Keratinocyte (primary cell): ENCODE measurements around the gene THSD8.

ENCODE experiments used
- EZH2 ChIP-seq: IDR thresholded peaks from one replicate; pipeline ENCODE4 v1.6.1; 2012; ENCODE audit warnings: inconsistent platforms, mild to moderate bottlenecking, low read length, moderate library complexity
- TF ChIP-seq, protein P1 (sequence below), 3 experiments: IDR thresholded peaks in 1 of 3; conservative IDR thresholded peaks in 1 of 3; optimal IDR thresholded peaks in 1 of 3; 2 replicates in 2 of 3; 3 replicates in 1 of 3; pipeline versions ENCODE3 to v1.5.1; 2011; ENCODE audit warnings: low read length in 3 of 3, mild to moderate bottlenecking in 3 of 3, moderate library complexity in 2 of 3, control low read depth in 1 of 3, inconsistent platforms in 1 of 3; ENCODE audit not compliant: insufficient read depth in 2 of 3; ENCODE audit errors: extremely low read depth in 1 of 3

DNA sequence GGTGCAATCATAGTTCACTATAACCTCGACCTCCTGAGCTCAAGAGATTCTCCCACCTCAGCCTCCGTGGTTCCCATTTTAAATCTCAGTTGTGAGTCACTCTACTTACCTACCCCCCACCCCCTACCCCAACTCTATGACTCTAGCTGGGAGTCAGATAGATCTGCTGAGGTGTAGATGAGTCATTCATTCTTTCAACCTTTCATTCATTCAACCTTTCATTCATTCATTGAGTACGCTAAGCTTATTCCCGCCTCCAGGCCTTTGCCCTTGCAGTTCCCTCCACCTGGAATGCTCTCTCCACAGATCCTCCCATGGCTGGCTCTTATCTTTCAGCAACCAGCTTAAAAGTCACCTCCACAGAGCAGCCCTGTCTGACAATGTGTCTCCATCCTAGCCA is 35.4 kb downstream of the THSD8 start:
- TF ChIP-seq, protein P1, sequence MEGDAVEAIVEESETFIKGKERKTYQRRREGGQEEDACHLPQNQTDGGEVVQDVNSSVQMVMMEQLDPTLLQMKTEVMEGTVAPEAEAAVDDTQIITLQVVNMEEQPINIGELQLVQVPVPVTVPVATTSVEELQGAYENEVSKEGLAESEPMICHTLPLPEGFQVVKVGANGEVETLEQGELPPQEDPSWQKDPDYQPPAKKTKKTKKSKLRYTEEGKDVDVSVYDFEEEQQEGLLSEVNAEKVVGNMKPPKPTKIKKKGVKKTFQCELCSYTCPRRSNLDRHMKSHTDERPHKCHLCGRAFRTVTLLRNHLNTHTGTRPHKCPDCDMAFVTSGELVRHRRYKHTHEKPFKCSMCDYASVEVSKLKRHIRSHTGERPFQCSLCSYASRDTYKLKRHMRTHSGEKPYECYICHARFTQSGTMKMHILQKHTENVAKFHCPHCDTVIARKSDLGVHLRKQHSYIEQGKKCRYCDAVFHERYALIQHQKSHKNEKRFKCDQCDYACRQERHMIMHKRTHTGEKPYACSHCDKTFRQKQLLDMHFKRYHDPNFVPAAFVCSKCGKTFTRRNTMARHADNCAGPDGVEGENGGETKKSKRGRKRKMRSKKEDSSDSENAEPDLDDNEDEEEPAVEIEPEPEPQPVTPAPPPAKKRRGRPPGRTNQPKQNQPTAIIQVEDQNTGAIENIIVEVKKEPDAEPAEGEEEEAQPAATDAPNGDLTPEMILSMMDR (optimal IDR thresholded peaks at IDR 0.05 in 1 of 3, IDR thresholded peaks at IDR 0.05 in 1 of 3, conservative IDR thresholded peaks at IDR 0.05 in 1 of 3; ENCODE audit: extremely low read depth in 1 of 3, insufficient read depth in 2 of 3, low read length in 3 of 3): no peak
- no peak for TF ChIP-seq EZH2
